A673 (cell line): ENCODE measurements around the gene VAT1L.

Experiments
- EZH2 ChIP-seq: fragments of 200-600 bp; sonication (generic); IDR thresholded peaks from 2 replicates; pipeline ENCODE4 v1.6.1; 2017; ENCODE audit warnings: borderline replicate concordance, low read depth, mild to moderate bottlenecking, mixed read lengths, antibody characterized with exemption, low read length; ENCODE audit not compliant: poor library complexity, severe bottlenecking
- TF ChIP-seq, protein P1 (sequence below): fragments of 300-800, 200-600 bp; sonication (generic); conservative IDR thresholded peaks from 2 replicates; pipeline ENCODE4 v1.5.1; 2017; ENCODE audit warnings: low read depth, mild to moderate bottlenecking, antibody characterized with exemption, low read length, moderate library complexity, mixed read lengths

DNA sequence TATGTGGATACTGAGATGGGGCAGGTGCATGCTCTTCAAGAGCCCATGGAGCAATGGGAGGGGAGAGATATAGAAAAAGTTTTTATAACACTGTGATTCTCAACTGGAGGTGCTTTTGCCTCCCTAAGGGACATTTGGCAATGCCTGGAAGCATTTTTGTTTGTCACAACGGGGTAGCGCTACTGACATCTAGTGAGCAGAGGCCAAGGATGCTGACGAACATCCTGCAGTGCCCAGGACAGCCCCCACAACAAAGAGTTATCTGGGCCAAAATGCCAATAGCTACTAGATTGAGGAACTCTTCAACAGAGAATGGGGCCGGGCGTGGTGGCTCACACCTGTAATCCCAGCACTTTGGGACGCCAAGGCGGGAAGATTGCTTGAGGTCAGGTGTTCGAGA is 166.8 kb downstream of the VAT1L start:
- TF ChIP-seq, protein P1, sequence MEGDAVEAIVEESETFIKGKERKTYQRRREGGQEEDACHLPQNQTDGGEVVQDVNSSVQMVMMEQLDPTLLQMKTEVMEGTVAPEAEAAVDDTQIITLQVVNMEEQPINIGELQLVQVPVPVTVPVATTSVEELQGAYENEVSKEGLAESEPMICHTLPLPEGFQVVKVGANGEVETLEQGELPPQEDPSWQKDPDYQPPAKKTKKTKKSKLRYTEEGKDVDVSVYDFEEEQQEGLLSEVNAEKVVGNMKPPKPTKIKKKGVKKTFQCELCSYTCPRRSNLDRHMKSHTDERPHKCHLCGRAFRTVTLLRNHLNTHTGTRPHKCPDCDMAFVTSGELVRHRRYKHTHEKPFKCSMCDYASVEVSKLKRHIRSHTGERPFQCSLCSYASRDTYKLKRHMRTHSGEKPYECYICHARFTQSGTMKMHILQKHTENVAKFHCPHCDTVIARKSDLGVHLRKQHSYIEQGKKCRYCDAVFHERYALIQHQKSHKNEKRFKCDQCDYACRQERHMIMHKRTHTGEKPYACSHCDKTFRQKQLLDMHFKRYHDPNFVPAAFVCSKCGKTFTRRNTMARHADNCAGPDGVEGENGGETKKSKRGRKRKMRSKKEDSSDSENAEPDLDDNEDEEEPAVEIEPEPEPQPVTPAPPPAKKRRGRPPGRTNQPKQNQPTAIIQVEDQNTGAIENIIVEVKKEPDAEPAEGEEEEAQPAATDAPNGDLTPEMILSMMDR, result no peak
- TF ChIP-seq EZH2, result no peak
